Measurements from ENCODE around the gene TP63.

Gene TP63

DNA sequence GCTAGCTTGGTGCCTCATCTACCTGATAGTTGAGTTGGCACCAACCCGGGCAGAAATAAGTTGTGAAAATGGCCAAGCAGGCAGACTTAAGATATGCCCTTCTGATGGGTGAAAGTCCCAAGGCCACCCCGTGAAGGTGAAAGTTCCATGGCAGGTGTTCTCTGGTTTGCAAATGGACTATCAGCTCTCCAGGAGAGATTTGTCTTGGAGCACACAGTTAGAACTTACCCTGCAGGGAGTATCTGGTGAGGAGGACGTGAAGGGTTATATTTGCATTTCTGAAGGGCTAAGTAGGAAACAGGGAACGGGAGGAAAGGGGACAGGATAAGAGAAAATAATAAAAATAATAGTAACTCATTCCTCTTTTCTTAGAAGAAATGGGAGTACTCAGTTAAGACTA lies 220.5 kb downstream of the TP63 start:
- Histone ChIP-seq H3K4me3 (replicated peaks; ENCODE audit: insufficient read depth, low read length) (no peak overlapping the region), H3K27ac (replicated peaks) (no peak overlapping the region), H3K27me3 (ENCODE audit: insufficient read depth, poor library complexity, severe bottlenecking) (no peaks in the 10 kb centered on the region)
- TF ChIP-seq, protein P1, sequence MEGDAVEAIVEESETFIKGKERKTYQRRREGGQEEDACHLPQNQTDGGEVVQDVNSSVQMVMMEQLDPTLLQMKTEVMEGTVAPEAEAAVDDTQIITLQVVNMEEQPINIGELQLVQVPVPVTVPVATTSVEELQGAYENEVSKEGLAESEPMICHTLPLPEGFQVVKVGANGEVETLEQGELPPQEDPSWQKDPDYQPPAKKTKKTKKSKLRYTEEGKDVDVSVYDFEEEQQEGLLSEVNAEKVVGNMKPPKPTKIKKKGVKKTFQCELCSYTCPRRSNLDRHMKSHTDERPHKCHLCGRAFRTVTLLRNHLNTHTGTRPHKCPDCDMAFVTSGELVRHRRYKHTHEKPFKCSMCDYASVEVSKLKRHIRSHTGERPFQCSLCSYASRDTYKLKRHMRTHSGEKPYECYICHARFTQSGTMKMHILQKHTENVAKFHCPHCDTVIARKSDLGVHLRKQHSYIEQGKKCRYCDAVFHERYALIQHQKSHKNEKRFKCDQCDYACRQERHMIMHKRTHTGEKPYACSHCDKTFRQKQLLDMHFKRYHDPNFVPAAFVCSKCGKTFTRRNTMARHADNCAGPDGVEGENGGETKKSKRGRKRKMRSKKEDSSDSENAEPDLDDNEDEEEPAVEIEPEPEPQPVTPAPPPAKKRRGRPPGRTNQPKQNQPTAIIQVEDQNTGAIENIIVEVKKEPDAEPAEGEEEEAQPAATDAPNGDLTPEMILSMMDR (IDR thresholded peaks at IDR 0.05; ENCODE audit: insufficient read depth, low read length) = no peak
- TF ChIP-seq SPI1 (IDR thresholded peaks at IDR 0.05; ENCODE audit: borderline replicate concordance, low read depth) (no peak), GABPA (IDR thresholded peaks at IDR 0.05; ENCODE audit: low read depth) (no peak), POLR2AphosphoS5 (IDR thresholded peaks at IDR 0.05; ENCODE audit: low read depth) (no peak)
- TF ChIP-seq, protein P2, sequence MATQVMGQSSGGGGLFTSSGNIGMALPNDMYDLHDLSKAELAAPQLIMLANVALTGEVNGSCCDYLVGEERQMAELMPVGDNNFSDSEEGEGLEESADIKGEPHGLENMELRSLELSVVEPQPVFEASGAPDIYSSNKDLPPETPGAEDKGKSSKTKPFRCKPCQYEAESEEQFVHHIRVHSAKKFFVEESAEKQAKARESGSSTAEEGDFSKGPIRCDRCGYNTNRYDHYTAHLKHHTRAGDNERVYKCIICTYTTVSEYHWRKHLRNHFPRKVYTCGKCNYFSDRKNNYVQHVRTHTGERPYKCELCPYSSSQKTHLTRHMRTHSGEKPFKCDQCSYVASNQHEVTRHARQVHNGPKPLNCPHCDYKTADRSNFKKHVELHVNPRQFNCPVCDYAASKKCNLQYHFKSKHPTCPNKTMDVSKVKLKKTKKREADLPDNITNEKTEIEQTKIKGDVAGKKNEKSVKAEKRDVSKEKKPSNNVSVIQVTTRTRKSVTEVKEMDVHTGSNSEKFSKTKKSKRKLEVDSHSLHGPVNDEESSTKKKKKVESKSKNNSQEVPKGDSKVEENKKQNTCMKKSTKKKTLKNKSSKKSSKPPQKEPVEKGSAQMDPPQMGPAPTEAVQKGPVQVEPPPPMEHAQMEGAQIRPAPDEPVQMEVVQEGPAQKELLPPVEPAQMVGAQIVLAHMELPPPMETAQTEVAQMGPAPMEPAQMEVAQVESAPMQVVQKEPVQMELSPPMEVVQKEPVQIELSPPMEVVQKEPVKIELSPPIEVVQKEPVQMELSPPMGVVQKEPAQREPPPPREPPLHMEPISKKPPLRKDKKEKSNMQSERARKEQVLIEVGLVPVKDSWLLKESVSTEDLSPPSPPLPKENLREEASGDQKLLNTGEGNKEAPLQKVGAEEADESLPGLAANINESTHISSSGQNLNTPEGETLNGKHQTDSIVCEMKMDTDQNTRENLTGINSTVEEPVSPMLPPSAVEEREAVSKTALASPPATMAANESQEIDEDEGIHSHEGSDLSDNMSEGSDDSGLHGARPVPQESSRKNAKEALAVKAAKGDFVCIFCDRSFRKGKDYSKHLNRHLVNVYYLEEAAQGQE (IDR thresholded peaks at IDR 0.05; ENCODE audit: insufficient replicate concordance, low read depth) = no peak
- no peak for DNase-seq (ENCODE audit: low read depth in 1 of 2, low spot score in 1 of 2)

DNA sequence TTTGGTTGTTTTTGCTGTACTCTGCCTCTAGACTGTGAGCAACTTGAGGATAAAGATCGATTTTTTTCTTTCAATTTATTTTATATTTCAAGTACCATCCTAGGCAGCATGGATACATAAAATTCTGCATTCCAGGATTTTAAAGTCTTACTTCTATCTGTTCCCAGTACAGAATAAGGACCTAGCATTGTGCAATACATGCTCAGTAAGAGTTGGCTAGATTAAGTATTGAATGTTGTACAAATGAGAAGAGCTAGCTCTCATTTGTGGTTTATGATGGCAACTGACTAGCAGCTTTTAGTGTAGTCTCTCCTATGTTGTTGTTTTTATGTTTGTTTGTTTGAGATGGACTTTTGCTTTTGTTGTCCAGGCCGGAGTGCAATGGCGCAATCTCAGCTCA lies 222.7 kb downstream of the TP63 start:
- DNase-seq (ENCODE audit: low read depth in 1 of 2, low spot score in 1 of 2) = no peak
- Histone ChIP-seq H3K27me3 (ENCODE audit: insufficient read depth, poor library complexity, severe bottlenecking) (no peaks in the 10 kb centered on the region), H3K4me3 (replicated peaks; ENCODE audit: insufficient read depth, low read length) (no peak overlapping the region), H3K27ac (replicated peaks) (no peak overlapping the region)
- TF ChIP-seq GABPA (IDR thresholded peaks at IDR 0.05; ENCODE audit: low read depth) = no peak
- TF ChIP-seq, protein P1 (IDR thresholded peaks at IDR 0.05; ENCODE audit: insufficient read depth, low read length) = no peak
- TF ChIP-seq, protein P2 (IDR thresholded peaks at IDR 0.05; ENCODE audit: insufficient replicate concordance, low read depth) = no peak
- no peak for TF ChIP-seq POLR2AphosphoS5 (IDR thresholded peaks at IDR 0.05; ENCODE audit: low read depth)
- no peak for TF ChIP-seq SPI1 (IDR thresholded peaks at IDR 0.05; ENCODE audit: borderline replicate concordance, low read depth)

DNA sequence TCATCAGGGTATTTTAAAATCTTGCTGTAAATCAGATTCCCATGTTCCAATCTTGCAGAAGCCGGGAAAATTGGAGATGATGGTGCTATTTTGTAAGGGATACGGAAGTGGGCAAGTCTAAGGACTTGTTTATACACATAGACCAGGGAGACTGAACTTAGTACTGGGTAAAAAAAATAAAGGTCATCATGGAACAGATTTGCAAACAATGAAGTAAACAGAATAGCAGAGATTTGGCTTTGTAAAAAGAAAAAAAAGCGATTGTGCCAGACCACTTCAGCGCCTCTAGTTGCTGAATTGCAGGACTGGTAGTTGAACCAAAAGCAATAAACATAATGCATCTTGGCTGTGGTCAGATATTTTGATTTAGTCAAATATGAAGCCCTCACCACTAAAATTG lies 229.1 kb downstream of the TP63 start:
- TF ChIP-seq, protein P1 (IDR thresholded peaks at IDR 0.05; ENCODE audit: insufficient read depth, low read length) = no peak
- TF ChIP-seq, protein P2 (IDR thresholded peaks at IDR 0.05; ENCODE audit: insufficient replicate concordance, low read depth) = no peak
- TF ChIP-seq SPI1 (IDR thresholded peaks at IDR 0.05; ENCODE audit: borderline replicate concordance, low read depth) (no peak), POLR2AphosphoS5 (IDR thresholded peaks at IDR 0.05; ENCODE audit: low read depth) (no peak), GABPA (IDR thresholded peaks at IDR 0.05; ENCODE audit: low read depth) (no peak)
- Histone ChIP-seq H3K4me3 (replicated peaks; ENCODE audit: insufficient read depth, low read length) (no peak overlapping the region), H3K27ac (replicated peaks) (no peak overlapping the region), H3K27me3 (ENCODE audit: insufficient read depth, poor library complexity, severe bottlenecking) (no peaks in the 10 kb centered on the region)
- DNase-seq (ENCODE audit: low read depth in 1 of 2, low spot score in 1 of 2) = no peak
